HepG2 (cell line): ENCODE results near the gene TTC16. TPM values are rescaled to one million over a fixed set of nuclear protein-coding genes. Genes with fewer than 3 reads are reported as not detected.

ENCODE experiments used
- ELF3 ChIP-seq: IDR thresholded peaks from 2 replicates; pipeline ENCODE4 v1.6.1; 2016; ENCODE audit warnings: missing genetic modification reagents, missing compliant biosample characterization
- GTF2F1 ChIP-seq: fragments of 150-350 bp; IDR thresholded peaks from 2 replicates; pipeline ENCODE4 v1.6.1; 2014; ENCODE audit warnings: low read length
- HMG20B ChIP-seq: conservative IDR thresholded peaks from 2 replicates; pipeline ENCODE4 v1.6.1; 2016; ENCODE audit warnings: missing genetic modification reagents, missing compliant biosample characterization
- HOXA7 ChIP-seq: sonication (generic); formaldehyde crosslinking; IDR thresholded peaks from 2 replicates; pipeline ENCODE4 v1.8.1; 2022; ENCODE audit warnings: mild to moderate bottlenecking, missing genetic modification reagents, moderate library complexity
- MED8 ChIP-seq: sonication (generic); formaldehyde crosslinking; IDR thresholded peaks from 2 replicates; pipeline ENCODE4 v1.8.1; 2023; ENCODE audit warnings: mild to moderate bottlenecking, missing genetic modification reagents; ENCODE audit not compliant: insufficient replicate concordance
- MNT ChIP-seq: fragments of 450-650 bp; IDR thresholded peaks from 2 replicates; pipeline ENCODE4 v1.6.1; 2016
- MTA3 ChIP-seq: sonication (generic); formaldehyde crosslinking; IDR thresholded peaks from 2 replicates; pipeline ENCODE4 v1.4.0; 2020; ENCODE audit warnings: missing genetic modification reagents
- NFAT5 ChIP-seq: sonication (generic); formaldehyde crosslinking; IDR thresholded peaks from 2 replicates; pipeline ENCODE4 v1.4.0; 2020; ENCODE audit warnings: missing genetic modification reagents
- SAP130 ChIP-seq: IDR thresholded peaks from 2 replicates; pipeline ENCODE4 v1.6.1; 2016; ENCODE audit warnings: low read depth
- SNAPC4 ChIP-seq: sonication (generic); formaldehyde crosslinking; IDR thresholded peaks from 2 replicates; pipeline ENCODE4 v1.4.0; 2020; ENCODE audit warnings: mild to moderate bottlenecking, missing genetic modification reagents
- ZNF34 ChIP-seq: sonication (generic); formaldehyde crosslinking; IDR thresholded peaks from 2 replicates; pipeline ENCODE4 v1.4.0; 2020; ENCODE audit warnings: mild to moderate bottlenecking, missing genetic modification reagents, borderline replicate concordance
- ZNF530 ChIP-seq: sonication (generic); formaldehyde crosslinking; IDR thresholded peaks from 2 replicates; pipeline ENCODE4 v1.5.0; 2020; ENCODE audit warnings: low read depth, mild to moderate bottlenecking, missing genetic modification reagents
- ZNF556 ChIP-seq: sonication (generic); formaldehyde crosslinking; IDR thresholded peaks from 2 replicates; pipeline ENCODE4 v1.4.0; 2020; ENCODE audit warnings: mild to moderate bottlenecking, missing genetic modification reagents, borderline replicate concordance
- ZNF619 ChIP-seq: sonication (generic); formaldehyde crosslinking; IDR thresholded peaks from 2 replicates; pipeline ENCODE4 v1.4.0; 2020; ENCODE audit warnings: mild to moderate bottlenecking, missing genetic modification reagents
- polyA plus RNA-seq, 8 experiments: library from polyadenylated mRNA; depleted of rRNA in 3 of 8; stranded (reverse) in 7 of 8; unstranded in 1 of 8; fragments of >200 nt; fragmentation: Illumina TruSeq in 4 of 8; extraction: Trizol in 4 of 8; gene quantifications; 2 replicates each; pipeline versions ENCODE4 v1.2.1 to v1.2.3, GENCODE V29; 2011 to 2016; ENCODE audit warnings: low read depth in 4 of 8, missing spikeins in 1 of 8, mixed read lengths in 1 of 8; ENCODE audit not compliant: insufficient read depth in 1 of 8
- total RNA-seq, 5 experiments: library from RNA; depleted of rRNA; stranded (reverse); fragments of >200 nt; fragmentation: Illumina TruSeq; extraction: Trizol; gene quantifications; 2 replicates each; pipeline ENCODE4 v1.2.3, GENCODE V29; 2016; ENCODE audit warnings: low read depth in 1 of 5
- TF ChIP-seq, protein P1 (sequence below), 2 experiments: fragments of 450-650 bp in 1 of 2; sonication (generic) in 1 of 2; formaldehyde crosslinking; IDR thresholded peaks; 2 replicates each; pipeline versions ENCODE4 v1.5.0 to v1.8.0; 2020 to 2022; ENCODE audit warnings: mild to moderate bottlenecking in 1 of 2, missing genetic modification reagents in 1 of 2
- TF ChIP-seq, protein P2 (sequence below): sonication (generic); formaldehyde crosslinking; IDR thresholded peaks from 2 replicates; pipeline ENCODE4 v1.4.0; 2020; ENCODE audit warnings: missing genetic modification reagents

Gene TTC16
- total and polyA plus RNA-seq, 2 of the 13 experiments (the other 11 are each of a cell fraction or from before 2014, with no cell fraction given): not detected

- no peak for TF ChIP-seq ZNF530 (CRISPR knock-in tag)
- TF ChIP-seq MTA3 (CRISPR knock-in tag): no peak
- 0 out of 2 replicates have a peak, but pooled peaks have one; percentile 63 for TF ChIP-seq ZNF619
- TF ChIP-seq GTF2F1: no peak
- TF ChIP-seq MED8: no peak
- TF ChIP-seq, protein P1, sequence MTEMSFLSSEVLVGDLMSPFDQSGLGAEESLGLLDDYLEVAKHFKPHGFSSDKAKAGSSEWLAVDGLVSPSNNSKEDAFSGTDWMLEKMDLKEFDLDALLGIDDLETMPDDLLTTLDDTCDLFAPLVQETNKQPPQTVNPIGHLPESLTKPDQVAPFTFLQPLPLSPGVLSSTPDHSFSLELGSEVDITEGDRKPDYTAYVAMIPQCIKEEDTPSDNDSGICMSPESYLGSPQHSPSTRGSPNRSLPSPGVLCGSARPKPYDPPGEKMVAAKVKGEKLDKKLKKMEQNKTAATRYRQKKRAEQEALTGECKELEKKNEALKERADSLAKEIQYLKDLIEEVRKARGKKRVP (CRISPR knock-in tag; IDR thresholded peaks at IDR 0.05): no peak
- TF ChIP-seq HOXA7 (CRISPR knock-in tag): no peak
- TF ChIP-seq ZNF34: peak; percentile 95; the same call in 1 of the 2 replicates
- 0 out of 2 replicates have a peak, but pooled peaks have one; percentile 47 for TF ChIP-seq NFAT5 (CRISPR knock-in tag)
- peak; percentile 57 for TF ChIP-seq ELF3 (CRISPR knock-in tag)
- TF ChIP-seq SAP130 (CRISPR knock-in tag): peak; percentile 92
- TF ChIP-seq SNAPC4: no peak
- TF ChIP-seq HMG20B: no peak
- TF ChIP-seq, protein P2, sequence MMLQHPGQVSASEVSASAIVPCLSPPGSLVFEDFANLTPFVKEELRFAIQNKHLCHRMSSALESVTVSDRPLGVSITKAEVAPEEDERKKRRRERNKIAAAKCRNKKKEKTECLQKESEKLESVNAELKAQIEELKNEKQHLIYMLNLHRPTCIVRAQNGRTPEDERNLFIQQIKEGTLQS: no peak
- TF ChIP-seq MNT: peak; percentile 30; the same call in 1 of the 2 replicates
- TF ChIP-seq ZNF556: peak; percentile 61
Observed at GRCh38 chr9:127734747-127735529, 19.1 kb downstream of the TTC16 start, which contains the start of gene TOR2A (continued).
